Keratinocyte (primary cell): ENCODE measurements around the gene UBE2E1.

Experiments
- CTCF ChIP-seq, 3 experiments: IDR thresholded peaks in 1 of 3; conservative IDR thresholded peaks in 1 of 3; optimal IDR thresholded peaks in 1 of 3; 2 replicates in 2 of 3; 3 replicates in 1 of 3; pipeline versions ENCODE3 to v1.5.1; 2011; ENCODE audit warnings: low read length in 3 of 3, mild to moderate bottlenecking in 3 of 3, moderate library complexity in 2 of 3, control low read depth in 1 of 3, inconsistent platforms in 1 of 3; ENCODE audit not compliant: insufficient read depth in 2 of 3; ENCODE audit errors: extremely low read depth in 1 of 3
- EZH2 ChIP-seq: IDR thresholded peaks from one replicate; pipeline ENCODE4 v1.6.1; 2012; ENCODE audit warnings: inconsistent platforms, mild to moderate bottlenecking, low read length, moderate library complexity

GRCh38 chr3:23931597-23931996, 125.8 kb downstream of the UBE2E1 start:
- no peak for TF ChIP-seq CTCF (optimal IDR thresholded peaks at IDR 0.05 in 1 of 3, IDR thresholded peaks at IDR 0.05 in 1 of 3, conservative IDR thresholded peaks at IDR 0.05 in 1 of 3; ENCODE audit: extremely low read depth in 1 of 3, insufficient read depth in 2 of 3, low read length in 3 of 3)
- no peak for TF ChIP-seq EZH2
